NCI-H1930 (cell line): Measurements from ENCODE around the gene ACP5.
"Not testable (repeated sequence)": the region's sequence is repeated elsewhere in the genome, so short reads cannot be mapped to it uniquely, and the experiment has no call there.

Experiments used
- DNase-seq, 2 experiments: peaks; one replicate each; lab custom pipeline; 2025; lab: John Stamatoyannopoulos, UW

Gene ACP5

DNA sequence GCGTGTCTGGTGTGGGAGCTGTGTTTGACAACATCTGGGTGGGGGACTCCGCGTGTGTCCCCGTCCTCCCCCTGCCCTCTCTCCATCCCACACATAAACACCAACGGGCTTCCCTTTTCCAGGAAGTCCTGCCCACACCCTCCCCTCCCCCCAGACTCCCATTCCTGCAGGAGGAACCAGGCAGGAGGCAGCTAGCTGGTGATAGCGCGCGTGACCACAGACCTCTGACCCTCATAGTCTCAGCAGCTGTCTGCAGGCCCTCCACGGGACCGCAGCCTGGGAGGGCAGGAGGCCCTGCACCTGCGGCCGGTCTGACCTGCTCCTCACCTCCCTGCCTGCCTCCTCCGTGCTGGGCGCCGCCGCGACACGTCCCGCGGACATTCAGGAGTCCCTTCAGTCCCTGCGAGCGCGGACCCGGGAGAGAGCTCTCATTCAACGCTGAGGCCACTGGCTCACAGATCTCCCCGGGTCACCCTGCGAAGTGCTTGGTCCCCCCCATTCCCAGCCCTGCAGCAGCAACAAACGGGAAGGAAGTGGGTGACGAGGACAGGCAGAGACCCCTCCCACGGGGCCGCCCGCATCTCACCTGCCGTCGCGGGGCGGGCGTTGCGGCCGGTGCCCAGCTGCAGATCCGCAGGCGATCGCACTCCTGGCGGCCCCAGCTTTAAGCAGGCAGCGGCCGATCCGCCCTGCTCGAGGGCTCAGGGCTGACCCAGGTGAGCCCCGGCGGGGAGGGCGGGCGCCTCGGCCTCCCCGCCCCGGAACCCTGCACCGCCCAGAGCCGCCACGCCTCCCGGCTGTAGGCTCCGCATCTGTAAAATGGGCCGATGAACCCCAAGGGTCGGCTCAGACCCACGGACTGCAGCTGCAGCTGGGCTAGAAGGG, 1.1 kb upstream of the ACP5 start:
- DNase-seq: no peak

DNA sequence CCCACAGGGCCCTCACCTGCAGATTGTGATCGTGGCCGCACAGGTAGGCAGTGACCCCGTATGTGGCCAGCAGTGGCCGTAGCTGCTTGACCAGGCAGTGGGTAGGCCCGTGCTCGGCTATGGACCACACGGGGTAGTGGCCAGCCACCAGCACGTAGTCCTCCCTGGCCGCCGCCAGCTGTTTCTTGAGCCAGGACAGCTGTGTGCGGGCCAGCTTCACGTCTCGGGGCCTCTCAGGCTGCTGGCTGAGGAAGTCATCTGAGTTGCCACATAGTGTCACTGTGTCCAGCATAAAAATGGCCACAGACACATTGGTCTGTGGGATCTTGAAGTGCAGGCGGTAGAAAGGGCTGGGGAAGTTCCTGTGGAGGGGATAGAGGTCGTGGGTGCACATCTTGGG, 1.2 kb downstream of the ACP5 start:
- DNase-seq: no peak

DNA sequence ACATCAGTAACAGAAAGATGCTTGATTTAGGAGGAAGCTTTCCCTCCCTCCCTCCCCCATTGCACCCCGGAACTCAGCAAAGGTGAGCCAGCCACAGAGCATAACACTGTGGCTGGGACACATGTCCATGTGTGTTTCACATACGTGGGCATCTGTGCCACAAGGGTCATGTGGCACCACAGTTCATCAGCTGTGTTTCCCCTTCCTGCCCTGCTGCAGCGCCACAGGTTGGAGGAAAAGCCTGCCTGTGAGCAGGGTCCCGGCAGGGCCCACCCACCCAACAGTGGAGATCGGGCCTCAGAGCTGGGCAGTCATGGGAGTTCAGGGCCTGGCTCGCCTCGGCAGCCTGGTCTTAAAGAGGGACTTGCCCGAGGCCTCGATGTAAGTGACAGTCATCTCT, 2.8 kb downstream of the ACP5 start:
- no peak for DNase-seq

DNA sequence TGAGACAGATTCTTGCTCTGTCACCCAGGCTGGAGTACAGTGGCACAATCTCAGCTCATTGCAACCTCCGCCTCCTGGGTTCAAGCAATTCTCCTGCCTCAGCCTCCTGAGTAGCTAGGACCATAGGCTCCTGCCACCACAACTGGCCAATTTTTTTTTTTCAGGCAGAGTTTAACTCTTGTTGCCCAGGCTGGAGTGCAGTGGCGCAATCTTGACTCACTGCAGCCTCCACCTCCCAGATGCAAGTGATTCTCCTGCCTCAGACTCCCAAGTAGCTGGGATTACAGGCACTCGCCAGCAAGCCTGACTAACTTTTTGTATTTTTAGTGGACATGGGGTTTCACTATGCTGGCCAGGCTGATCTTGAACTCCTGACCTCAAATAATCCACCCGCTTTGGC, 3.7 kb downstream of the ACP5 start:
- DNase-seq: not testable (repeated sequence)

DNA sequence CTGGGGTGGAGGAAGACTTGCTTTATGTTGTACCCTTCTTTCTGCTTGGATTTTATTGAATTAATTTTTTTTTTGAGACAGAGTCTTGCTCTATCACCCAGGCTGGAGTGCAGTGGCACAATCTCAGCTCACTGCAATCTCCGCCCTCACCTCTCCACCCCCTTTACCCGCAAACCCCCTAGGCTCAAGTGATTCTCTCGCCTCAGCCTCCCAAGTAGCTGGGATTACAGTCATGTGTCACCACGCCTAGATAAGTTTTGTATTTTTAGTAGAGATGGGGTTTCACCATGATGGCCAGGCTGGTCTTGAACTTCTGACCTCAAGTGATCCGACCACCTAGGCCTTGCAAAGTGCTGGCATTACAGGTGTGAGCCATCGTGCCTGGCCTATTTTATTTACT, 4.1 kb downstream of the ACP5 start:
- not testable (repeated sequence) for DNase-seq

DNA sequence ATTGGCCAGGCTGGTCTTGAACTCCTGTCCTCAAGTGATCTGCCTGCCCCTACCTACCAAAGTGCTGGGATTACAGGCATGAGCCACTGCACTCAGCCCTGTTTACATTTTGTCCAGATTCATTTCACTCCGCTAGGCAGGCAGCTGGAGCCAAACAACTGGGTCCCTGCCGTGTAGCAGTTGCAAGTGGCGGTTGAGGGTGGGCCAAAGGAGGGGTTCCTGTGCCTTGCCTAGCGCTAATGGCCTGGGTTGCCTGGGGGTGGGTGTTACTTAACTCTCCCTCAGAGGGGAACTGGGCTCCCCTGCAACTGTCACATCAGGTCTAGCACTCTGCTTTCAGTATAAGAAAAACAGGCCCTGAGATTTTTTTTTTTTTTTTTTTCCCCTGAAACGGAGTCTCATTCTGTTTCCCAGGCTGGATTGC, 7.4 kb downstream of the ACP5 start:
- DNase-seq: no peak

DNA sequence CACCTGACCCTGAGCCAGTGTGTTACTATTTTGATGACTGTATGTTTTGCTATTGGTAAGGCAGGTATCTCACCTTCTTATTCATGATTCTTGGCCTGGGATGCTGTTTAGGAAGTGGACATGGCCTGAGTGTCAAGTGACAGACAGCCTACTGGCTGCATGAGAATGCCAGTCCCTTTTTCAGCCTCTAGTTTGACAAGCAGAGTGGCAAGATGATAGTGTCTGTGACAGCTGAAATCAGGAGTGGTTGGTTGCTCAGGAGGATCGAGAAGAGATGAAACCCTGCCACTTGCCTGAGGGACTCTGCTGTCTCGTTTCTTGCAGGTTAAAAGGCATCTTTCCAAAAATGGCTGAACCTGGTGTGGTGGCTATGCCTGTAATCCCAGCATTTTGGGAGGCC, 11.3 kb downstream of the ACP5 start:
- no peak for DNase-seq

DNA sequence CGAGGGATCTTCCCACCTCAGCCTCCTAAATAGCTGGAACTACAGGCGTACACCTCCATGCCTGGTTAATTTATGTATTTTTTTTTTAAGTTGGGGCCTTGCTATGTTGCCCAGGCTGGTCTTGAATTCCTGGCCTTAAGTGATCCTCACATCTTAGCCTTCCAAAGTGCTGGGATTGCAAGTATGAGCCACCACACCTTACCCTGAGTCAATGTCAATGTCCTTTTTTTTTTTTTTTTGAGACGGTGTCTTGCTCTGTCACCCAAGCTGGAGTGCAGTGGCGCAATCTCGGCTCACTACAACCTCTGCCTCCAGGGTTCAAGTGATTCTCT, 11.8 kb downstream of the ACP5 start:
- not testable (repeated sequence) for DNase-seq

DNA sequence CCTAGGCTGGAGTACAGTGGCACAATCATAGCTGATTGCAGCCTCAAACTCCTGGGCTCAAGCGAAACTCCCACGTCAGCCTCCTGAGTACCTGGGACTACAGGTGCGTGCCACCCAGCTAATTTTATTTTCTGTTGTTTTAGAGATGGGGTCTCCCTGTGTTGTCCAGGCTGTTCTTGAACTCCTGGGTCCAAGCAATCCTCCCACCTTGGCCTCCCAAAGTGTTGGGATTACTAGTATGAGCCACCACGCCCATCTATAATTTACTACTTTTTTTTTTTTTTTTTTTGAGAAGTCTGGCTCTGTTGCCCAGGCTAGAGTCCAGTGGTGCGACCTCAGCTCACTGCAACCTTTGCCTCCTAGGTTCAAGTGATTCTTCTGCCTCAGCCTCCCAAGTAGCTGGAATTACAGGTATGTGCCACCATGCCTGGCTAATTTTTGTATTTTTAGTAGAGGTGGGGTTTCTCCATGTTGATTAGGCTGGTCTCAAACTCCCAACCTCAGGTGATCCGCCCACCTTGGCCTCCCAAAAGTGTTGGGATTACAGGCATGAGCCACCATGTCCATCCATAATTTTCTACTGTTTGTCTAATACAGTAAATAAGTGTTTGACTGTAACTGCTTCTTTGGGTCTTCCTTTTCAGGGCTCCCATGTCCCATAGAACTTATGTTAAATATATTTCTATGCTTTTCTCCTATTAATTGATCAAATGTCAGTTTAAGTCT, 13.2 kb downstream of the ACP5 start:
- not testable (repeated sequence) for DNase-seq

DNA sequence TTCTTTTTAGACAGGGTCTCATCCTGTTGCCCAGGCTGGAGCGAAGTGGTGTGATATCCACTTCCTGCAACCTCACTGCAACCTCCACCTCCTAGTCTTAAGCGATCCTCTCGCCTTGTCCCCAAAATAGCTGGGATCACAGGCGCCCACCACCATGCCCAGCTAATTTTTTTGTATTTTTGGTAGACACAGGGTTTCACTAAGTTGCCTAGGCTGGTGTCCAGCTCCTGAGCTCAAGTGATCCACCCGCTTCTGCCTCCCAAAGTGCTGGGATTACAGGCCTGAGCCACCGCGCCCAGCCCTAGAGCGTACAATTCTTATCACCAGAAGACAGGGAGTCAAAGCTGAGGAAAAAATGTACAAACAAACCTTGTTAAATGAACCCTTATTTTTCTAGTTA, 13.9 kb downstream of the ACP5 start:
- no peak for DNase-seq

DNA sequence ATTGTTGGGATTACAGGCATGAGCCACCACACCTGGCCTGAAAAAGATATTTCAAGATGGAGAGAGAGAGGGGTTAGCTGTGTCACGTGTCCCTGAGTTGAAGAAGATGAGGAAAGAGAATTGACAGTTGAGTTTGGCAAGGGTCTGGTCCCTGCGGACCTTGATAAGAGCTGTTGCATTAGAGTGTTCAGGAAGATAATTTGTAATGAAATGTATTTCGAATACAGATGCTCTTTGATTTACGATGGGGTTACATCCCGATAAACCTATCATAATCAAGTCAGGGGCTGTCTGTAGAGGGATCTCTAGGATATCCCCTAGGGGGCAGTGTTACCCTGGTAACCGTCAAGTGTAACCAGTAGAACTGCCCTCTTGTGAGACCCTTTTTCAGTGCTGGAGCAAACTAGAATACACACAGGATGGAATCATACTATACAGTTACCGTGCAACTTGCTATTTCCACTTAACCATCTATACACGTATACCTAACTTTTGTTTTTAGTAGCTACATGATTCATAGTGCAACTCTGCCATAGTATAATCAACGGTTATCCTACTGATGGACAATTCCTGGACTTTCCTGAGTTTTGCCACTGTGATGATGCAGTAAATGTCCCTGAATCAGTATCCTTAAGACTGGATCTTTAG, 16.9 kb downstream of the ACP5 start:
- DNase-seq: peak; percentile 59 to 66

DNA sequence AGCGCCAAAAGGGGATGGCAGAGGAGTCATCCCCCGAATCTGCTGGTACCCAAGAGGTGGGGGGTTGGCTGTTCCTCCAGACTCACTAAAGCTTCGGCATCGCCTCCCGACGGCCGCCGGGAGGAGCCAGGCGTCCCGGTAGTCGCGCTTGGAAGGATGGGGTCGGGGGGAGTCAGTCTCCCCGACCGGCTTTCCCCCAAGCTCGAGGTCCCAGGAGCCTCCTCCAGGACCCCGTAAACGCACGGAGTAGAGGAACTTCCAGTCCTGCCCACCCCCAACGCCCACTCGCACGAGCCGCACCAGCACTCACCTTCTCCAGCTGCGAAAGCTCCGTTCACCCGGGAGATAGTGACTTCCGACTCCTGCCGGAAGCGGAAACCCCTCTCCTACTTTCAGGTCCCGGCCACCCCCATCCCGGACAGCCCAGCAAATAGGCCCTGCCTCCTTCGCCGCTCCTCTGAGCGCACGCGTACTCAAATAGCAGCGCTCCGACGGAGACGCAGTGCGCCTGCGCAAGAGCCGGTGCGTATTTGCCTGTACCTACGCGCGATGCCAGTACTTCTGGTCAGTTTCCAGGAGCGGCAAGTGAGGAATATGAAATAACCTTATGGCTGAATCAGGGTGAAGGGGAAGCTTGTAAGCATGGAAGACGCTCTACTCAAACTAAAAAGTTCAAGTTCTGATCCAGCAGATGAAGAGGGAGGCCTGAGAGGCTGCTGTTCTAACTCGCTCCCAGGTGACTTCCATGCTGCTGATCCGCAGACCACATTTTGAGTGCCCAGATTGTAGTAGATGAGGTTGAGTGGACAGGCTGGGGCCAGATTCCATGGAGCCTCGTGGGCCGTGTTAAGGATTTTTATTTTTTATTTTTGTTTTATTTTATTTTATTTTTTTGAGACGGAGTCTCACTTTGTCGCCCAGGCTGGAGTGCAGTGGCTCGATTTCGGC, 18.3 kb downstream of the ACP5 start, which contains the start of gene ELOF1:
ELOF1 (minus strand) TSS at position 350 of the 948 bp plus-strand sequence. CDS start 4,883 bp downstream, outside the sequence.
- DNase-seq: peak; percentile 92 to 94

DNA sequence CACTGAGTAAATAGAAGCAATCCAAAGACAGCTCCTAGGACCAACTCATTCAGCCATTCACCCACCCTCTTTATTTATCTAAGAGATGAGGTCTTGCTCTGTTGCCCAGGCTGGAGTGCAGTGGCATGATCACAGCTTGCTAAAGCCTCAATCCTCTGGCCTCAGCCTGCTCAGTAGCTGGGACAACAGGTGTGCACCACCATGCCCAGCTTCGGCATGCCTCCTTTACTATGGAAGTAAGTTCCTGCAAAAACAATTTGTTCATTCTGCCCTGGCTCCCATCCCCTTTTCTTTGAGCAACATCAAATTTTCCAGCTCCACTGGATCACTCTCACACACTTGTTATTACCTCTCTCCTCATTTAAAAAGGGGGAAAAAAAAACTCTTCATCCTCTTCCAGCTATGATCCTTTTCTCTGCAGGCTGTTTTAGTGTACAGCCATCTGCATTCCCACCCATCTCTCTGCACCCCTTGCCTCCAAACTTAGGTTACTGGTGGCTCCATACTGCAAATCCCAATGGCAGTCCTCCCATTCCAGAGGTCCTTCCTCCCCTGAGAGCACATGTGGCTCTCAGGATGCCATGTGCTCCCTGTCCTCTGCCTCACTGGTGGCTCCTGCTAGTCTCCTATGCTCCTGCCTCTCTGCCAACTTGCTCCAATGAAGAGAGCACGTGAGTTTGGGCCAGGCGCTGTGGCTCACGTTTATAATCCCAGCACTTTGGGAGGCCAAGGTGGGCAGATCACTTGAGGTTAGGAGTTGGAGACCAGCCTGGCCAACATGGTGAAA, 20.6 kb downstream of the ACP5 start:
- no peak for DNase-seq

DNA sequence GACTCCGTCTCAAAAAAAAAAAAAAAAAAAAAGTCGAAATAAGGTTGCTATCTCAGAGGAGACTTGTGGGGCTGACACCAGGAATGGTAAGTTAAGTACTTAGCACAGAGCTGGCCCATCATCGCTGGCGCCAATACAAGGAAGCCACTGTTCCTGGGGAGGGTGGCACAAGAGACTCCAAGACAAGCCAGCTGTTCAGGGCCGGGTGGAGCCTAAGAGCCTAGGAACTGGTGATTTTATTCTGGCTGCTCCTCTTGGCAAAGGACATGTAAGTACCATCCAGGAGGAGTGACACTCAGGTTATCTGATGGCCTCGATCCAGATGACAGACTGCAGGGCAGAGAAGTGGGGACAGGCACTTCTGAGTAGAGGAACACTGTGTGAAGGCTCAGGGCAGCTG, 22.2 kb downstream of the ACP5 start:
- DNase-seq: no peak

DNA sequence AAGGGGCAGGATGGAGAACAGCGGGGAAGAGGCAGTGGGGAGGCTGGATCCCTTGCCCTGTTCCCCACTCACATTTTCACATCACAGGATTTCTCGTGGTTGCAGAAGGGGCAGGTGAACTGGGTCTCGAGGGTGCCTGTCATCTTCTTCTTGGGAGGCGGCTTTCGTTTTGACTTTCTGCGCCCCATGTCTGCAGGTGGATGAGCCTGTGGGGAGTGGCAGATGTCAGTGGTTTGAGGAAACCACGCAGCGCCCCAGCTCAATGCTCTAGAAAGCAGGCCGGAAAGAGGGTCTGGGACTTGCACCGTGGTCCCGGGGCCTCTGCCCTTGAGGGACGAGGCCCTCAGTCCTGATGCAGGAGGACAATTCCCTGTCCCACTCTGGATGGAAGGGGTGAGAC, 23.3 kb downstream of the ACP5 start:
- DNase-seq: no peak

DNA sequence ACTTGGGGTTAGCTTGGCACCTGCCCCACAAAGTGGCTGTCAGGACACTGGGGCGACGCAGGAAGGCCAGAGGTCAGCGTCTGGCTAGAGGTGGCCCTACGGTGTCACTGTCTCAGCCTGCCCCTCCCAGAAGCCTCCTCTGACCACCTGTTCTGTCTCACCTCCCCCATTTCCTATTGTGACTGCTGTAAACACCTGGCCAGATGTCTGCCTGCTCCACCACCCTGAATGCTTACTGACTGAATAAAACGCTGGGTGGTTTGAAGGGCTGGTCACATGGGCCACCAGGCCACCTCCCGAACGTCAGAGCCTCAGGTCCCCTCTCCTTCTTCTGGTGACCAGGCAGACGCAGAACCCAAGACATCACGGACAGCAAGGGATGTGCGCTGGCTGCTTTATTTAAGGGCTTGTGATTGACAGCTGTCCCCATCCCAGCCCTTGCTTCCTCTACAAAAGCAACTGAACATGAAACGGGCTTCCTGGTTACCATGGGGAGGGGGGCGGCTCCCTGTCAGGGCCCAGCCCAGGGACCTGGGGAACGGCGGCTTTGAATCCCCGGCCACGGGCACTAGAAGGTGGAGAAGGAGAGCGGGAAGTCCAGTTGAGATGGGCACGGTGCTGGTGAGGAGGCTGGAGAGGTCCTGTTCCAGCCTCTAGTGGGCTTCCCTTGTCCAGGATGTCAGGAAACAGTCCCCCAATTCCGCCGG, 24.6 kb downstream of the ACP5 start:
- no peak for DNase-seq

DNA sequence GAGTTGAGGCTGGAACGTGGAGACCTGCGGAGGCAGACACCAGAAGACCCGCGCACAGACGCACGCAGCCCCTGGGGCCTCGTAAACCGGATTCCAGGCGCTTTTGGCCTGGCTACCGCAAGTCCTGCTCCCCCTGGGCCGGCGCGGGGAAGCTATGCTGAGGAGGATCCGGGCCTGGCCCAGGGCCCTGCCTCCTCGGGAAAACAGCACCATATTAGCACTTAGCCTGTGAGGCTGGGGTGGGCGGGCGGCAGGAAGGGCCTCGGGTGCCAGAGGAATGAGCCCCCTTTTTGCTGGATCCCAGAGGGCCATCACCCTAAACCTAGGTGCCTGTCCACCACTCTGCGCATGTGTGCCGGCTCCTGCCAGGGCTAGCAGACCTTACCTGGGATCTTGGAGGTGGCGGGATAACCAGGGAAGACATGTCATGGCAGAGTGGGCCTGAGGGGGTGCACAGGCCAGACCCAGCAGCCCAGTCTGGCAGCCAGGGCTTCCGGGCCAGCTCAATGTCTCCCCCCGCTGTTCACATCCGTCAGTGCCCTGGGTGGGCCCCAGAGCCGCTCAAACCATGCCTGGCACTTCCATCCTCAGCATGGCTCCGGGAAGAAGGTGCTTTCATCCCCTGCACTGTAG, 25.7 kb downstream of the ACP5 start:
- no peak for DNase-seq

DNA sequence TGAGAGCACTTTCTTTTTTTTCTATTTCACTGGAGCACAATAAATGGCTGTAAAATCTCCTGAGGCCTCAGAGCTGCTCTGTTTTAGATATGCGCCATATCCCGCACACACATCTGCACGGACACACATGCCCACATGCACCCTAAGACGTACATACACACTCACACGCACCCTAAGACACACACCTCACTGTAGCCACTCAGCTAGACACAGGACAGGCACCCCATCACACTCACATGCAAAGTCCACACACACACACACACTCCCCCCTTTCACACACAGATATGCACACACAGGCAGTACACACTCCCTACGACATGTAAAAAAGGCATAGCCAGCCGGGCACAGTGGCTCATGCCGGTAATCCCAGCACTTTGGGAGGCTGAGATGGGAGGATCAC, 27.2 kb downstream of the ACP5 start:
- DNase-seq: no peak

DNA sequence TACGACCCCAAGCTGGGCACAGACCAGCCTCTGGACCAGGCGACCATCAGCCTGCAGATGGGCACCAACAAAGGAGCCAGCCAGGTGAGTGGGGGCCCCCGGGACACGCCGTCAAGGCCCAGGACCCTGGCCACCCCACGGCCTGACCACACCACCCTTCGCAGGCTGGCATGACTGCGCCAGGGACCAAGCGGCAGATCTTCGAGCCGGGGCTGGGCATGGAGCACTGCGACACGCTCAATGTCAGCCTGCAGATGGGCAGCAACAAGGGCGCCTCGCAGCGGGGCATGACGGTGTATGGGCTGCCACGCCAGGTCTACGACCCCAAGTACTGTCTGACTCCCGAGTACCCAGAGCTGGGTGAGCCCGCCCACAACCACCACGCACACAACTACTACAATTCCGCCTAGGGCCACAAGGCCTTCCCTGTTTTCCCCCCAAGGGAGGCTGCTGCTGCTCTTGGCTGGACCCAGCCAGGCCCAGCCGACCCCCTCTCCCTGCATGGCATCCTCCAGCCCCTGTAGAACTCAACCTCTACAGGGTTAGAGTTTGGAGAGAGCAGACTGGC, 28.0 kb downstream of the ACP5 start:
- DNase-seq: no peak
